Heart left ventricle (tissue), 13 donors: ENCODE results near the gene RNF150.

Experiments
- POLR2A ChIP-seq, 2 donors: fragments of 450-650 bp; IDR thresholded peaks; one replicate each; pipeline ENCODE4 v1.6.1; 2017; ENCODE audit warnings: antibody characterized with exemption in 2 of 2, mild to moderate bottlenecking in 2 of 2, moderate library complexity in 2 of 2
- TF ChIP-seq, protein P1 (sequence below), 12 donors: fragments of 200-600 bp; sonication (generic) in 4 of 12; IDR thresholded peaks; one replicate each; pipeline versions ENCODE4 v1.5.0 to v1.8.0; 2018 to 2022; ENCODE audit warnings: antibody characterized with exemption in 12 of 12, mild to moderate bottlenecking in 5 of 12
- donor health status: ischemic (EF 13 %, LVEDD 7.1; RV severe dilation, severe dysfunction).
- donor health status: DM: no; HTN: yes; CAD: no.
- donor health status: DM: no; HTN: no; CAD: no.
- donor health status: ischemic (EF 25% LVEDD 6.9; RV normal size, moderate dysfunction).
- donor health status: ischemic (EF 25% LVEDD 5.7; RV mildly dilated, moderate dysfunction).
- donor health status: ischemic (EF 35%, LVEDD 5.7; RV mildly dilated, moderate dysfunction).
- donor health status: nonischemic (EF 11% LVEDD 7.7; RV severe dilation, severe dysfunction).
- donor health status: DM: yes; HTN: yes; CAD: no.
- donor health status: PGD.
- donor health status: ischemic (EF 29% LVEDD 5.4; RV normal size, mild dysfunction).
- donor health status: nonischemic (EF 23%, LVEDD 6.1; RV moderate dilation, normal function).

DNA sequence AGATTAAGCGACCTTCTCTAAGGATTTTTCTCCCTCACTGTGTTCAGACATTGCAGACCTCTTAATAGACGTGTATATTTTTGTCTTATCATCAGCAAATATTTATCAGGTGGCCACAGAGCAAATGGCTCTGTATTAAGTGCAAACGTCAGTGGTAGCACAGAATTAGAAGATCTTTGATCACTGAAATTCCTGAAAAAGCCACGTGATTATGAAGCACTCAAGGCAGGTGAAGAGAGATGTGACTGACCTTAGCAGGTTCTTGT, 271.2 kb downstream of the RNF150 start:
- TF ChIP-seq, protein P1, sequence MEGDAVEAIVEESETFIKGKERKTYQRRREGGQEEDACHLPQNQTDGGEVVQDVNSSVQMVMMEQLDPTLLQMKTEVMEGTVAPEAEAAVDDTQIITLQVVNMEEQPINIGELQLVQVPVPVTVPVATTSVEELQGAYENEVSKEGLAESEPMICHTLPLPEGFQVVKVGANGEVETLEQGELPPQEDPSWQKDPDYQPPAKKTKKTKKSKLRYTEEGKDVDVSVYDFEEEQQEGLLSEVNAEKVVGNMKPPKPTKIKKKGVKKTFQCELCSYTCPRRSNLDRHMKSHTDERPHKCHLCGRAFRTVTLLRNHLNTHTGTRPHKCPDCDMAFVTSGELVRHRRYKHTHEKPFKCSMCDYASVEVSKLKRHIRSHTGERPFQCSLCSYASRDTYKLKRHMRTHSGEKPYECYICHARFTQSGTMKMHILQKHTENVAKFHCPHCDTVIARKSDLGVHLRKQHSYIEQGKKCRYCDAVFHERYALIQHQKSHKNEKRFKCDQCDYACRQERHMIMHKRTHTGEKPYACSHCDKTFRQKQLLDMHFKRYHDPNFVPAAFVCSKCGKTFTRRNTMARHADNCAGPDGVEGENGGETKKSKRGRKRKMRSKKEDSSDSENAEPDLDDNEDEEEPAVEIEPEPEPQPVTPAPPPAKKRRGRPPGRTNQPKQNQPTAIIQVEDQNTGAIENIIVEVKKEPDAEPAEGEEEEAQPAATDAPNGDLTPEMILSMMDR (IDR thresholded peaks at IDR 0.05): no peak
- TF ChIP-seq POLR2A (IDR thresholded peaks at IDR 0.05): no peak
